BE2C (cell line): ENCODE data around the gene CUBN.

Experiments
- DNase-seq: peaks from one replicate; pipeline ENCODE4 v3.0.0-alpha.2; 2020
- H3K27me3 ChIP-seq: fragments of 250-450 bp; sonication (Bioruptor Pico); 2 replicates; pipeline ENCODE4 v1.5.1; 2020; ENCODE audit warnings: mild to moderate bottlenecking
- H3K36me3 ChIP-seq: fragments of 250-450 bp; sonication (Bioruptor Pico); 2 replicates; pipeline ENCODE4 v1.5.1; 2020; ENCODE audit warnings: mild to moderate bottlenecking
- H3K4me1 ChIP-seq: fragments of 250-450 bp; sonication (Bioruptor Pico); 2 replicates; pipeline ENCODE4 v1.5.1; 2020
- H3K4me3 ChIP-seq: 2 replicates; pipeline ENCODE4 v1.5.1; 2011; ENCODE audit warnings: low read depth, low read length
- H3K9me3 ChIP-seq: fragments of 250-450 bp; sonication (Bioruptor Pico); 2 replicates; pipeline ENCODE4 v1.5.1; 2020
- TF ChIP-seq, protein P1 (sequence below): IDR thresholded peaks from 2 replicates; pipeline ENCODE4 v1.5.1; 2012; ENCODE audit warnings: mild to moderate bottlenecking, low read depth, low read length

The CUBN gene

DNA sequence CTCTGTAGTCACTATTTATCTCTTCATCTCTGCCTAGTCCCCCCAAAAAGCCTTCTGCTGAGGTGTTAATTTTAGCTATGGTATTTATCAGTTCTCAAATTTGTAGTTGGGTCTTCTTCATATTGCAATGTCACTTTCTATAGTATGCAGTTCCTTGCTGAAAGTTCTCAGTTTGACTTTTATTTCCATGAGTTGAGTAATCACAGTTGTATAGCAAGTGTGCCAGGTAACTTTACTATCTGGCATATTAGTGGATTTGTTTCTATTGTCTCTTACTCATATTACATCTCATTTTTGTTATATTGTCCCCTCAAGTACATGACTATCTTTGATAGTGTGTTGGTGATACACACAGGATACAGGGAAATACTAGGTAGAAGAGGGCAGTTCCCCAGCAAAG is 152.8 kb downstream of the CUBN start:
- Histone ChIP-seq H3K4me3 (no peak overlapping the region), H3K27me3 (no peaks in the 10 kb centered on the region), H3K4me1 (no peaks in the 10 kb centered on the region), H3K9me3 (no peaks in the 10 kb centered on the region), H3K36me3 (no peaks in the 10 kb centered on the region)
- DNase-seq, result no peak
- TF ChIP-seq, protein P1, sequence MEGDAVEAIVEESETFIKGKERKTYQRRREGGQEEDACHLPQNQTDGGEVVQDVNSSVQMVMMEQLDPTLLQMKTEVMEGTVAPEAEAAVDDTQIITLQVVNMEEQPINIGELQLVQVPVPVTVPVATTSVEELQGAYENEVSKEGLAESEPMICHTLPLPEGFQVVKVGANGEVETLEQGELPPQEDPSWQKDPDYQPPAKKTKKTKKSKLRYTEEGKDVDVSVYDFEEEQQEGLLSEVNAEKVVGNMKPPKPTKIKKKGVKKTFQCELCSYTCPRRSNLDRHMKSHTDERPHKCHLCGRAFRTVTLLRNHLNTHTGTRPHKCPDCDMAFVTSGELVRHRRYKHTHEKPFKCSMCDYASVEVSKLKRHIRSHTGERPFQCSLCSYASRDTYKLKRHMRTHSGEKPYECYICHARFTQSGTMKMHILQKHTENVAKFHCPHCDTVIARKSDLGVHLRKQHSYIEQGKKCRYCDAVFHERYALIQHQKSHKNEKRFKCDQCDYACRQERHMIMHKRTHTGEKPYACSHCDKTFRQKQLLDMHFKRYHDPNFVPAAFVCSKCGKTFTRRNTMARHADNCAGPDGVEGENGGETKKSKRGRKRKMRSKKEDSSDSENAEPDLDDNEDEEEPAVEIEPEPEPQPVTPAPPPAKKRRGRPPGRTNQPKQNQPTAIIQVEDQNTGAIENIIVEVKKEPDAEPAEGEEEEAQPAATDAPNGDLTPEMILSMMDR, result no peak

GRCh38 chr10:16975188-16975587 is 154.4 kb downstream of the CUBN start:
- Histone ChIP-seq H3K27me3 (no peaks in the 10 kb centered on the region), H3K9me3 (no peaks in the 10 kb centered on the region), H3K4me1 (no peaks in the 10 kb centered on the region), H3K36me3 (no peaks in the 10 kb centered on the region), H3K4me3 (no peak overlapping the region)
- DNase-seq, result no peak
- TF ChIP-seq, protein P1, result no peak

DNA sequence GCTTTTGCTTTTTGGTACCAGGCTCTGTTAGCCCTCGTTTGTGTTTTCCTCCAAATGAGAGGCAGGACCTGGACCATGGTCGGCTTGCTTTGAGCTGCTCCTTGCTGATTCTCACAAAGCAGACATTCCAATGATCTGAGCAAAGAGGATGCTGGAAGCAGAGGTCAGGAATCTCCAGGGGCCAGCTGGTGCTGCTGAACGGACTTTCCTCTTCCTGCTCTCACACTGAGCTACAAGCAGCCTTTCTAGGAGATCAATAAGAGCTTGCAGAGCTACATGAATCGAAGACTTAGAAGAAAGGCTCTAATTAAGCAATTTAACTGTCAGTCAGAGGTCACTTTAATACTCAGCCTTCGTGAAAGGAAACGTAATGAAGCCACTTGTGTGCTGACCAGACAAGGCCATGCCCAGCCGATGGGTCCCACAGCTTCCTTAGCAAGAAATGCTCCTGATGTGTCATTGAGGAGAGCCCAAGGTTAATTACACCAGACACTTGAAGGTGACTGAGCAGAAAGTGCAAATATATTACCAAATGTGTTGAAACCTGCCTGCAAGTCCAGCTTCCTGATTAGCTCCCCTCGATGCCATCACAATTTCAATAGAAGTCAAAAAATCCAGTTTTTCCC is 161.1 kb downstream of the CUBN start:
- Histone ChIP-seq H3K4me3 (no peak overlapping the region), H3K9me3 (no peaks in the 10 kb centered on the region), H3K4me1 (no peaks in the 10 kb centered on the region), H3K36me3 (no peaks in the 10 kb centered on the region), H3K27me3 (no peaks in the 10 kb centered on the region)
- TF ChIP-seq, protein P1, result no peak
- DNase-seq, result no peak

GRCh38 chr10:16967866-16968415 is 161.7 kb downstream of the CUBN start:
- Histone ChIP-seq H3K36me3 (no peaks in the 10 kb centered on the region), H3K4me1 (no peaks in the 10 kb centered on the region), H3K9me3 (no peaks in the 10 kb centered on the region), H3K4me3 (no peak overlapping the region), H3K27me3 (no peaks in the 10 kb centered on the region)
- TF ChIP-seq, protein P1, result no peak
- DNase-seq, result no peak

DNA sequence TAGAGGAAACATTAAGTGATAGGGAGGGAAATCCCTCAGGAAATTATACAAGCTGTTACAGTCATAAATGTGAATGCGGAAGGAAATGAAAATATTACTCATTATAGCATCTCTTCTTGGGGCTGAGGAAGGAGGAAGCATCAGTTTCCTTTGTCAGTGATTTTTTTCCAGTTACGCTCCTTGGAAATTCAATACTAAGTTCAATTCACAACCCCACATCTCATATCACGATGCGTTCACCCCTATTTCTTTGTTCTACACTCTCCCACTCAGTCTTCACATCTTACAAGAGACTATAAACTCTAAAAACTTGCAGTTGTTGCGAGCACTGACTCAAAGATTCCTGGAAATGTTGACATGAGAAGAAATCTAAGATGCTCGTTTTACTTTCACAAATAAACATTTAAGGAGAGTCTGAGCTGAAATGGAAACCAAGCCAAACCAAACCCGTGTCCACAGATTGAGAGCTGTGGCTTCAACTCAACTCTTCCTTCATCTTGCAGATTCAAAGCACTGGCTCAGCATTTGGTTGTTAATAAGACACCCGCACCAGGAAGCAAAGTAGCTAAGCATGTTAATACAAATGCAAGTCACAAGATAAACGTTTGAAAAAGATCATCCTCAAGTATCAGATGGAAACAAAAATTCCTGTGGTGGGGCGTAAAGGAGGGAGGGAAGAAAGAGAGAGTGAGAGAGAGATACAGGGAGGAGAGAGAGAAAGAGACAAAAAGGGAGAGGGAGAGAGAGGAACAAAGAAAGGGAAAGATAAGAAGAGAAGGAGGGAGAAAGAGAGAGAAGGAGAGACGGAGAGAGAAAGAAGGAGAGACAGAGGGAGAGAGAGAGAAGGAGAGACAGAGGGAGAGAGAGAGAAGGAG is 162.4 kb downstream of the CUBN start:
- Histone ChIP-seq H3K36me3 (no peaks in the 10 kb centered on the region), H3K4me1 (no peaks in the 10 kb centered on the region), H3K9me3 (no peaks in the 10 kb centered on the region), H3K27me3 (no peaks in the 10 kb centered on the region), H3K4me3 (no peak overlapping the region)
- TF ChIP-seq, protein P1, result no peak
- no peak for DNase-seq
